K562 (cell line): ENCODE data around the gene RNF26. TPM values are rescaled to one million over a fixed set of nuclear protein-coding genes. Genes with fewer than 3 reads are reported as not detected.
A peak's percentile ranks its signal among the peaks of the same experiment; 100 is the strongest.

Source experiments
- GATAD2A ChIP-seq: fragments of 450-650 bp; IDR thresholded peaks from 2 replicates; pipeline ENCODE4 v1.6.1; 2017
- NFRKB ChIP-seq: fragments of 450-650 bp; IDR thresholded peaks from 2 replicates; pipeline ENCODE4 v1.6.1; 2016; ENCODE audit warnings: low read depth
- SIX5 ChIP-seq, 2 experiments: IDR thresholded peaks; 2 replicates each; pipeline ENCODE4 v1.6.1; 2011; ENCODE audit warnings: low read length in 2 of 2, borderline replicate concordance in 1 of 2, low read depth in 1 of 2, mild to moderate bottlenecking in 1 of 2, moderate library complexity in 1 of 2; ENCODE audit not compliant: insufficient read depth in 1 of 2
- SUPT5H ChIP-seq: fragments of 450-650 bp; IDR thresholded peaks from 2 replicates; pipeline ENCODE4 v1.6.1; 2016
- ZBTB40 ChIP-seq, 2 experiments: fragments of 450-650 bp in 1 of 2; sonication (generic) in 1 of 2; formaldehyde crosslinking in 1 of 2; IDR thresholded peaks; 2 replicates each; pipeline versions ENCODE4 v1.7.1 to v1.9.0; 2016 to 2022; ENCODE audit warnings: inconsistent platforms in 1 of 2, mild to moderate bottlenecking in 1 of 2, missing genetic modification reagents in 1 of 2
- ZNF217 ChIP-seq: sonication (generic); formaldehyde crosslinking; IDR thresholded peaks from 2 replicates; pipeline ENCODE4 v1.8.0; 2022; ENCODE audit warnings: mild to moderate bottlenecking, missing genetic modification reagents
- ZNF76 ChIP-seq: fragments of 250-450 bp; sonication (Bioruptor Pico); IDR thresholded peaks from 2 replicates; pipeline ENCODE4 v1.4.0; 2020; ENCODE audit warnings: mild to moderate bottlenecking, moderate library complexity, borderline replicate concordance
- polyA plus RNA-seq, 8 experiments: library from polyadenylated mRNA; depleted of rRNA in 4 of 8; stranded (reverse) in 5 of 8; unstranded in 3 of 8; fragments of >200 nt; fragmentation: Nextera tagmentation in 2 of 8; fragmentation: Illumina TruSeq in 1 of 8; extraction: Ambion mirVana in 2 of 8; extraction: Trizol in 1 of 8; gene quantifications; 2 replicates each; pipeline versions ENCODE4 v1.2.1 to v1.2.3, GENCODE V29; 2011 to 2014; ENCODE audit warnings: inconsistent platforms in 1 of 8, missing spikeins in 1 of 8
- total RNA-seq, 7 experiments: library from RNA; depleted of rRNA in 6 of 7; stranded (reverse); fragments of >200 nt in 6 of 7; fragmentation: Illumina TruSeq in 2 of 7; extraction: Trizol in 2 of 7; gene quantifications; 2 replicates each; pipeline versions ENCODE4 v1.2.1 to v1.2.3, GENCODE V29; 2011 to 2021; ENCODE audit warnings: low replicate concordance in 1 of 7
- TF ChIP-seq, protein P1 (sequence below), 2 experiments: fragments of 450-650 bp in 1 of 2; sonication (generic) in 1 of 2; formaldehyde crosslinking; conservative IDR thresholded peaks; 2 replicates each; pipeline versions ENCODE4 v1.4.0 to v1.8.1; 2020 to 2022; ENCODE audit warnings: mild to moderate bottlenecking in 1 of 2, missing genetic modification reagents in 1 of 2

Gene RNF26
- total and polyA plus RNA-seq, 9 of the 15 experiments (the other 6 are each of a cell fraction or from before 2014, with no cell fraction given) = 5.3 to 53.6 (median 12.7) TPM

DNA sequence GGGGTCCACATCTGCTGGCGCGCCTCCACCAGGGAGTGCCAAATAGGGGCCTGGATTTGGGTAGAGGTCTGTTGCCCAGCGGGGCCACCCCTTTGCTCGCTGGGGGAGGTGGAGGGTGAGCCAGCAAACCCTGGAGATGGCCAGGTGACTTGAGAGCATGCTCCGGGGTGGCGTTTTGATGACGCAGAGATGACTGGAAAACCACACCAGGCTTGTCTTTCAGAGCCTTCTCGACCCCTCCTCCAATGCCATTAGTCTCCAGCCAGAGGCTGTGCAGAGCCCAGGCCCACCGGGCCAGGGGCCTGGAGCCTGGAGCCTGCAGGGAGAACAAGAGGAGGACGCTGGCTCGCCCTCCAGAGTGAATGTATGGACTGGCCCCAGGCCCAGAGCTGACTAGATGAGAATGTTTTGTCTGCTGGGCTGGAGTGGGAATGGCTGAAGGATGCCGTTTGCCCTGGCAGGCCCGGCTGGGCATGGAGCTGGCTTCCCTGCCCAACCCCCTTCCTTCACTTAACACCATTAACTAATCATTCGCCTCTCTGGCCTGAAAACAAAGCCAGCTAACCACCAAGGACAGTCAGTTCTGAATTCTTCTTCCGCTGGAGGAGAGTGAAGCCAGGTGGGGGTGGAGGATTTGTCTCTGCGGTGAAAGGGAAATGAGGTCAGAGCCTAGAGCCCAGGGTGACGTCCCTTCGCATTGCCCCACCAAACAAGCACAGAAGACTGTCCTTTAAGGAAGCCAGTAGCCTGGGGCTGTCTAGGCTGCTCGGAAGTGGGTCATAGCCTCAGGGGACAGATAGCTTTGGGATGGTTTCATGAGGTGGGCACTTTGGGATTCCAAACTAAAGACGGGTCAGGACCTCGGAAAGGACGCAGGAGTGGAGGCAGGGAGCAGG is 15.8 kb upstream of the RNF26 start (continued):
- TF ChIP-seq ZBTB40 (IDR thresholded peaks at IDR 0.05) = peak; percentile 77
- TF ChIP-seq ZBTB40 (CRISPR knock-in tag; IDR thresholded peaks at IDR 0.05) = no peak
- TF ChIP-seq NFRKB = peak; percentile 58
- TF ChIP-seq ZNF76 (CRISPR knock-in tag) = no peak
- peak; percentile 90 for TF ChIP-seq SUPT5H
- peak; percentile 29; the same call in 1 of the 2 replicates for TF ChIP-seq GATAD2A
- TF ChIP-seq, protein P1, sequence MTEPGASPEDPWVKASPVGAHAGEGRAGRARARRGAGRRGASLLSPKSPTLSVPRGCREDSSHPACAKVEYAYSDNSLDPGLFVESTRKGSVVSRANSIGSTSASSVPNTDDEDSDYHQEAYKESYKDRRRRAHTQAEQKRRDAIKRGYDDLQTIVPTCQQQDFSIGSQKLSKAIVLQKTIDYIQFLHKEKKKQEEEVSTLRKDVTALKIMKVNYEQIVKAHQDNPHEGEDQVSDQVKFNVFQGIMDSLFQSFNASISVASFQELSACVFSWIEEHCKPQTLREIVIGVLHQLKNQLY (CRISPR knock-in tag; conservative IDR thresholded peaks at IDR 0.05) = no peak
- no peak for TF ChIP-seq ZNF217 (CRISPR knock-in tag)
- no peak for TF ChIP-seq SIX5 (IDR thresholded peaks at IDR 0.05; ENCODE audit: borderline replicate concordance in 1 of 2, insufficient read depth in 1 of 2, low read depth in 1 of 2, low read length in 2 of 2)
